WTC11 (cell line): ENCODE results near the gene PUSL1. TPM values are rescaled to one million over a fixed set of nuclear protein-coding genes. Genes with fewer than 3 reads are reported as not detected.

Source experiments
- ATAC-seq: fragments of 200-7000 bp; cut with Tn5 transposase; 2 replicates; pipeline ENCODE4 v1.10.0; 2021; ENCODE audit warnings: mild to moderate bottlenecking, moderate library complexity
- CTCF ChIA-PET: fragments of 300-600 bp; sonication (Branson Sonifier 250); formaldehyde crosslinking; loops from one replicate; lab custom pipeline; 2021; ENCODE audit warnings: antibody characterized with exemption; lab: Charles Lee
- POLR2A ChIA-PET: fragments of 350-600 bp; sonication (Branson Sonifier 250); formaldehyde crosslinking; loops from one replicate; lab custom pipeline; 2021; ENCODE audit warnings: antibody characterized with exemption; lab: Charles Lee
- DNase-seq: peaks from one replicate; pipeline ENCODE4 v3.0.0; 2021; ENCODE audit warnings: low spot score
- H3K27ac Mint-ChIP-seq: 2 replicates; pipeline ENCODE4 v1.8.0; 2021; ENCODE audit warnings: mixed read lengths
- H3K27me3 Mint-ChIP-seq: 2 replicates; pipeline ENCODE4 v1.8.0; 2021; ENCODE audit warnings: low read depth, mild to moderate bottlenecking, moderate library complexity, mixed read lengths
- H3K36me3 Mint-ChIP-seq: 2 replicates; pipeline ENCODE4 v1.8.0; 2021; ENCODE audit warnings: mixed read lengths
- H3K4me1 Mint-ChIP-seq: 2 replicates; pipeline ENCODE4 v1.8.0; 2022; ENCODE audit warnings: mixed read lengths
- H3K4me3 Mint-ChIP-seq: 2 replicates; pipeline ENCODE4 v1.8.0; 2021; ENCODE audit warnings: mild to moderate bottlenecking, moderate library complexity, mixed read lengths
- H3K9me3 Mint-ChIP-seq: 2 replicates; pipeline ENCODE4 v1.8.0; 2021; ENCODE audit warnings: mixed read lengths
- ARID4B ChIP-seq: sonication (generic); formaldehyde crosslinking; IDR thresholded peaks from 2 replicates; pipeline ENCODE4 v1.8.0; 2023; ENCODE audit warnings: missing genetic modification reagents, mild to moderate bottlenecking, borderline replicate concordance
- ERG ChIP-seq: fragments of 250-450 bp; sonication (Bioruptor Pico); IDR thresholded peaks from 2 replicates; pipeline ENCODE4 v1.8.0; 2021; ENCODE audit warnings: mild to moderate bottlenecking
- ETV6 ChIP-seq: sonication (generic); formaldehyde crosslinking; IDR thresholded peaks from 2 replicates; pipeline ENCODE4 v1.8.1; 2022; ENCODE audit warnings: mild to moderate bottlenecking, missing genetic modification reagents
- FOXP4 ChIP-seq: sonication (generic); formaldehyde crosslinking; IDR thresholded peaks from 2 replicates; pipeline ENCODE4 v1.8.0; 2022; ENCODE audit warnings: mild to moderate bottlenecking, missing genetic modification reagents
- GRHL2 ChIP-seq: fragments of 250-450 bp; sonication (Bioruptor Pico); IDR thresholded peaks from 2 replicates; pipeline ENCODE4 v1.8.0; 2022; ENCODE audit warnings: mild to moderate bottlenecking, moderate library complexity; ENCODE audit not compliant: insufficient replicate concordance, severe bottlenecking
- KAT7 ChIP-seq: sonication (generic); formaldehyde crosslinking; IDR thresholded peaks from 2 replicates; pipeline ENCODE4 v1.8.1; 2023; ENCODE audit warnings: missing genetic modification reagents, mild to moderate bottlenecking, borderline replicate concordance
- MXD4 ChIP-seq: fragments of 250-450 bp; sonication (Bioruptor Pico); IDR thresholded peaks from 2 replicates; pipeline ENCODE4 v1.8.0; 2021; ENCODE audit warnings: mild to moderate bottlenecking, moderate library complexity, borderline replicate concordance
- NFE2L1 ChIP-seq: sonication (generic); formaldehyde crosslinking; IDR thresholded peaks from 2 replicates; pipeline ENCODE4 v1.8.1; 2023; ENCODE audit warnings: missing genetic modification reagents
- NR2C2 ChIP-seq: sonication (generic); formaldehyde crosslinking; IDR thresholded peaks from 2 replicates; pipeline ENCODE4 v1.8.0; 2022; ENCODE audit warnings: mild to moderate bottlenecking, missing genetic modification reagents
- RORB ChIP-seq: fragments of 250-450 bp; sonication (Bioruptor Pico); IDR thresholded peaks from 2 replicates; pipeline ENCODE4 v1.9.0; 2021; ENCODE audit warnings: mild to moderate bottlenecking
- USF2 ChIP-seq: sonication (generic); formaldehyde crosslinking; IDR thresholded peaks from 2 replicates; pipeline ENCODE4 v1.8.1; 2023; ENCODE audit warnings: mild to moderate bottlenecking, missing genetic modification reagents, moderate library complexity
- ZBTB21 ChIP-seq: sonication (generic); formaldehyde crosslinking; IDR thresholded peaks from 2 replicates; pipeline ENCODE4 v1.8.1; 2023; ENCODE audit warnings: mild to moderate bottlenecking, missing genetic modification reagents, borderline replicate concordance
- ZBTB43 ChIP-seq: sonication (generic); formaldehyde crosslinking; IDR thresholded peaks from 2 replicates; pipeline ENCODE4 v1.8.1; 2023; ENCODE audit warnings: mild to moderate bottlenecking, missing genetic modification reagents
- ZNF219 ChIP-seq: sonication (generic); formaldehyde crosslinking; IDR thresholded peaks from 2 replicates; pipeline ENCODE4 v1.8.0; 2023; ENCODE audit warnings: missing genetic modification reagents, mild to moderate bottlenecking, borderline replicate concordance
- ZNF232 ChIP-seq: sonication (generic); formaldehyde crosslinking; IDR thresholded peaks from 2 replicates; pipeline ENCODE4 v1.8.0; 2022; ENCODE audit warnings: mild to moderate bottlenecking, missing genetic modification reagents
- ZNF396 ChIP-seq: fragments of 250-450 bp; sonication (Bioruptor Pico); IDR thresholded peaks from 2 replicates; pipeline ENCODE4 v1.8.0; 2021; ENCODE audit warnings: mild to moderate bottlenecking, moderate library complexity, borderline replicate concordance
- ZNF532 ChIP-seq: fragments of 250-450 bp; sonication (Bioruptor Pico); IDR thresholded peaks from 2 replicates; pipeline ENCODE4 v1.9.0; 2021; ENCODE audit warnings: mild to moderate bottlenecking, borderline replicate concordance
- total RNA-seq: library from RNA; stranded (reverse); gene quantifications from 3 replicates; pipeline ENCODE4 v1.2.3, GENCODE V29; 2021

Gene PUSL1
- total RNA-seq, 1 experiment from 2014 or later = 51.5 TPM

- no peak for DNase-seq
- Mint-ChIP-seq H3K4me3 (no peak overlapping the region), H3K9me3 (no peaks in the 10 kb centered on the region), H3K27ac (no peak overlapping the region), H3K27me3 (peaks cover 17% of the 10 kb centered on the region), H3K36me3 (no peaks in the 10 kb centered on the region), H3K4me1 (peaks cover 29% of the 10 kb centered on the region)
- TF ChIP-seq NR2C2 (CRISPR knock-in tag) (no peak), ZNF232 (no peak), MXD4 (CRISPR knock-in tag) (no peak), FOXP4 (CRISPR knock-in tag) (0 out of 2 replicates have a peak, but pooled peaks have one; percentile 27), ZNF532 (CRISPR knock-in tag) (no peak)
- CTCF ChIA-PET = interaction anchor here (0.7 to 1.2 kb wide), 6 partner anchors 10 to 149 kb away, joined by 3 to 6 read pairs (median 3); no protein-coding TSS in a partner anchor
- ATAC-seq = no peak
- POLR2A ChIA-PET = interaction anchor here (0.8 to 1.3 kb wide), 2 partner anchors 30 to 77 kb away, joined by 3 read pairs; no protein-coding TSS in a partner anchor
Observed at GRCh38 chr1:1355416-1355815, 47.0 kb downstream of the PUSL1 start.

- POLR2A ChIA-PET = interaction anchor here (1.3 kb wide), 1 partner anchor 77 kb away, joined by 3 read pairs; no protein-coding TSS in a partner anchor
- no peaks in the 10 kb centered on the region for H3K36me3 Mint-ChIP-seq
- no peak for TF ChIP-seq ZBTB21 (CRISPR knock-in tag)
- no peak for TF ChIP-seq KAT7 (CRISPR knock-in tag)
- no peak for TF ChIP-seq ARID4B (CRISPR knock-in tag)
- TF ChIP-seq RORB (CRISPR knock-in tag) = no peak
- TF ChIP-seq ZNF219 (CRISPR knock-in tag) = no peak
- TF ChIP-seq ZBTB43 = no peak
- no peak for TF ChIP-seq NFE2L1 (CRISPR knock-in tag)
- TF ChIP-seq ETV6 (CRISPR knock-in tag) = no peak
- no peak for TF ChIP-seq USF2 (CRISPR knock-in tag)
- no peak for TF ChIP-seq GRHL2 (CRISPR knock-in tag)
- TF ChIP-seq ZNF396 (CRISPR knock-in tag) = no peak
- TF ChIP-seq ERG (CRISPR knock-in tag) = no peak
Observed at GRCh38 chr1:1356166-1356795, 47.9 kb downstream of the PUSL1 start.

More at GRCh38 chr1:1356166-1356795, 47.9 kb downstream of the PUSL1 start:
- ATAC-seq = no peak
- peaks cover 17% of the 10 kb centered on the region for H3K27me3 Mint-ChIP-seq
- H3K4me1 Mint-ChIP-seq = peaks cover 35% of the 10 kb centered on the region
- H3K4me3 Mint-ChIP-seq = no peak overlapping the region
- H3K9me3 Mint-ChIP-seq = no peaks in the 10 kb centered on the region
- no peak overlapping the region for H3K27ac Mint-ChIP-seq
- CTCF ChIA-PET = interaction anchor here (1.2 kb wide), 1 partner anchor 15 kb away, joined by 6 read pairs; no protein-coding TSS in a partner anchor
- DNase-seq = no peak
